ENCODE results near the gene GFAP. TPM values are rescaled to one million over a fixed set of nuclear protein-coding genes. Genes with fewer than 3 reads are reported as not detected.

GFAP gene
- total and polyA plus RNA-seq, 5 donors from 2014 or later: not detected

- Mint-ChIP-seq H3K27me3 (no peaks in the 10 kb centered on the region), H3K27ac (no peak overlapping the region), H3K9me3 (no peaks in the 10 kb centered on the region), H3K4me1 (peaks cover 0 to 4% (median 3%) of the 10 kb centered on the region in 4 donors), H3K4me3 (no peak overlapping the region), H3K36me3 (peaks cover 42% of the 10 kb centered on the region)
- Histone ChIP-seq H3K9me3 (ENCODE audit: control insufficient read depth in 2 of 2, low read length in 2 of 2) (no peaks in the 10 kb centered on the region), H3K4me1 (ENCODE audit: control insufficient read depth, insufficient read depth, low read length, poor library complexity, severe bottlenecking) (peaks cover 14% of the 10 kb centered on the region), H3K27me3 (ENCODE audit: control insufficient read depth, insufficient read depth, low read length) (no peaks in the 10 kb centered on the region), H3K27ac (ENCODE audit: insufficient read depth, low read length, poor library complexity, severe bottlenecking) (no peak overlapping the region), H3K36me3 (ENCODE audit: control insufficient read depth, insufficient read depth, low read length) (peaks cover 73% of the 10 kb centered on the region), H3K4me3 (ENCODE audit: low read depth, low read length) (no peak overlapping the region)
- ATAC-seq (ENCODE audit: low read depth in 2 of 2) (no peak), DNase-seq (no peak)
Measured at GRCh38 chr17:44884941-44885340, 30.4 kb downstream of the GFAP start.

- Mint-ChIP-seq H3K27me3 (no peaks in the 10 kb centered on the region), H3K36me3 (peaks cover 58% of the 10 kb centered on the region), H3K4me3 (no peak overlapping the region), H3K9me3 (no peaks in the 10 kb centered on the region), H3K27ac (no peak overlapping the region), H3K4me1 (peaks cover 0 to 5% (median 1%) of the 10 kb centered on the region in 4 donors)
- Histone ChIP-seq H3K4me1 (ENCODE audit: control insufficient read depth, insufficient read depth, low read length, poor library complexity, severe bottlenecking) (no peaks in the 10 kb centered on the region), H3K9me3 (ENCODE audit: control insufficient read depth in 2 of 2, low read length in 2 of 2) (no peaks in the 10 kb centered on the region), H3K4me3 (ENCODE audit: low read depth, low read length) (no peak overlapping the region), H3K27ac (ENCODE audit: insufficient read depth, low read length, poor library complexity, severe bottlenecking) (no peak overlapping the region), H3K27me3 (ENCODE audit: control insufficient read depth, insufficient read depth, low read length) (no peaks in the 10 kb centered on the region), H3K36me3 (ENCODE audit: control insufficient read depth, insufficient read depth, low read length) (peaks cover 86% of the 10 kb centered on the region)
- no peak for ATAC-seq (ENCODE audit: low read depth in 2 of 2)
- DNase-seq: no peak
Measured at GRCh38 chr17:44881145-44881544, 34.2 kb downstream of the GFAP start.

- Histone ChIP-seq H3K27me3 (ENCODE audit: control insufficient read depth, insufficient read depth, low read length) (no peaks in the 10 kb centered on the region), H3K36me3 (ENCODE audit: control insufficient read depth, insufficient read depth, low read length) (peaks cover 83% of the 10 kb centered on the region), H3K27ac (ENCODE audit: insufficient read depth, low read length, poor library complexity, severe bottlenecking) (no peak overlapping the region), H3K9me3 (ENCODE audit: control insufficient read depth in 2 of 2, low read length in 2 of 2) (no peaks in the 10 kb centered on the region), H3K4me1 (ENCODE audit: control insufficient read depth, insufficient read depth, low read length, poor library complexity, severe bottlenecking) (no peaks in the 10 kb centered on the region), H3K4me3 (ENCODE audit: low read depth, low read length) (no peak overlapping the region)
- no peak overlapping the region for H3K4me3 Mint-ChIP-seq
- H3K9me3 Mint-ChIP-seq: no peaks in the 10 kb centered on the region
- no peak for ATAC-seq (ENCODE audit: low read depth in 2 of 2)
- peaks cover 0 to 5% (median 1%) of the 10 kb centered on the region in 4 donors for H3K4me1 Mint-ChIP-seq
- no peaks in the 10 kb centered on the region for H3K27me3 Mint-ChIP-seq
- DNase-seq: no peak
- peaks cover 58% of the 10 kb centered on the region for H3K36me3 Mint-ChIP-seq
- H3K27ac Mint-ChIP-seq: no peak overlapping the region
Measured at GRCh38 chr17:44880062-44880461, 35.2 kb downstream of the GFAP start.

GRCh38 chr17:44879376-44879775, 35.9 kb downstream of the GFAP start:
- H3K36me3 Mint-ChIP-seq: peaks cover 53% of the 10 kb centered on the region
- Histone ChIP-seq H3K27ac (ENCODE audit: insufficient read depth, low read length, poor library complexity, severe bottlenecking) (no peak overlapping the region), H3K27me3 (ENCODE audit: control insufficient read depth, insufficient read depth, low read length) (no peaks in the 10 kb centered on the region), H3K9me3 (ENCODE audit: control insufficient read depth in 2 of 2, low read length in 2 of 2) (no peaks in the 10 kb centered on the region), H3K36me3 (ENCODE audit: control insufficient read depth, insufficient read depth, low read length) (peaks cover 82% of the 10 kb centered on the region), H3K4me1 (ENCODE audit: control insufficient read depth, insufficient read depth, low read length, poor library complexity, severe bottlenecking) (no peaks in the 10 kb centered on the region), H3K4me3 (ENCODE audit: low read depth, low read length) (no peak overlapping the region)
- peaks cover 0 to 5% (median 1%) of the 10 kb centered on the region in 4 donors for H3K4me1 Mint-ChIP-seq
- ATAC-seq (ENCODE audit: low read depth in 2 of 2): no peak
- no peaks in the 10 kb centered on the region for H3K9me3 Mint-ChIP-seq
- no peak overlapping the region for H3K4me3 Mint-ChIP-seq
- no peaks in the 10 kb centered on the region for H3K27me3 Mint-ChIP-seq
- H3K27ac Mint-ChIP-seq: no peak overlapping the region
- DNase-seq: no peak

GRCh38 chr17:44878627-44879221, 36.6 kb downstream of the GFAP start:
- DNase-seq: peak in 2 of 3 donors; percentile 26 to 40

GRCh38 chr17:44877121-44877520, 38.2 kb downstream of the GFAP start:
- DNase-seq (no peak), ATAC-seq (ENCODE audit: low read depth in 2 of 2) (no peak)
- Mint-ChIP-seq H3K4me3 (no peak overlapping the region), H3K27me3 (no peaks in the 10 kb centered on the region), H3K9me3 (no peaks in the 10 kb centered on the region), H3K27ac (no peak overlapping the region), H3K4me1 (peaks cover 0 to 5% (median 1%) of the 10 kb centered on the region in 4 donors), H3K36me3 (peaks cover 40% of the 10 kb centered on the region)
- H3K27ac ChIP-seq (ENCODE audit: insufficient read depth, low read length, poor library complexity, severe bottlenecking): no peak overlapping the region
- no peaks in the 10 kb centered on the region for H3K4me1 ChIP-seq (ENCODE audit: control insufficient read depth, insufficient read depth, low read length, poor library complexity, severe bottlenecking)
- no peak overlapping the region for H3K4me3 ChIP-seq (ENCODE audit: low read depth, low read length)
- H3K27me3 ChIP-seq (ENCODE audit: control insufficient read depth, insufficient read depth, low read length): no peaks in the 10 kb centered on the region
- peaks cover 81% of the 10 kb centered on the region for H3K36me3 ChIP-seq (ENCODE audit: control insufficient read depth, insufficient read depth, low read length)
- H3K9me3 ChIP-seq (ENCODE audit: control insufficient read depth in 2 of 2, low read length in 2 of 2): no peaks in the 10 kb centered on the region

More at GRCh38 chr17:44878627-44879221, 36.6 kb downstream of the GFAP start:
- Mint-ChIP-seq H3K36me3 (peaks cover 52% of the 10 kb centered on the region), H3K9me3 (no peaks in the 10 kb centered on the region), H3K4me3 (no peak overlapping the region), H3K4me1 (peaks cover 0 to 5% (median 1%) of the 10 kb centered on the region in 4 donors), H3K27ac (no peak overlapping the region), H3K27me3 (no peaks in the 10 kb centered on the region)
- no peak for ATAC-seq (ENCODE audit: low read depth in 2 of 2)
- H3K36me3 ChIP-seq (ENCODE audit: control insufficient read depth, insufficient read depth, low read length): peaks cover 81% of the 10 kb centered on the region
- no peak overlapping the region for H3K4me3 ChIP-seq (ENCODE audit: low read depth, low read length)
- H3K4me1 ChIP-seq (ENCODE audit: control insufficient read depth, insufficient read depth, low read length, poor library complexity, severe bottlenecking): no peaks in the 10 kb centered on the region
- no peak overlapping the region for H3K27ac ChIP-seq (ENCODE audit: insufficient read depth, low read length, poor library complexity, severe bottlenecking)
- no peaks in the 10 kb centered on the region for H3K27me3 ChIP-seq (ENCODE audit: control insufficient read depth, insufficient read depth, low read length)
- H3K9me3 ChIP-seq (ENCODE audit: control insufficient read depth in 2 of 2, low read length in 2 of 2): no peaks in the 10 kb centered on the region

- Histone ChIP-seq H3K4me3 (ENCODE audit: low read depth, low read length) (no peak overlapping the region), H3K9me3 (ENCODE audit: control insufficient read depth in 2 of 2, low read length in 2 of 2) (no peaks in the 10 kb centered on the region), H3K27me3 (ENCODE audit: control insufficient read depth, insufficient read depth, low read length) (no peaks in the 10 kb centered on the region), H3K4me1 (ENCODE audit: control insufficient read depth, insufficient read depth, low read length, poor library complexity, severe bottlenecking) (no peaks in the 10 kb centered on the region), H3K27ac (ENCODE audit: insufficient read depth, low read length, poor library complexity, severe bottlenecking) (no peak overlapping the region), H3K36me3 (ENCODE audit: control insufficient read depth, insufficient read depth, low read length) (peaks cover 77% of the 10 kb centered on the region)
- no peak overlapping the region for H3K27ac Mint-ChIP-seq
- DNase-seq: no peak
- no peaks in the 10 kb centered on the region for H3K9me3 Mint-ChIP-seq
- no peaks in the 10 kb centered on the region for H3K27me3 Mint-ChIP-seq
- peaks cover 0 to 5% (median 1%) of the 10 kb centered on the region in 4 donors for H3K4me1 Mint-ChIP-seq
- ATAC-seq (ENCODE audit: low read depth in 2 of 2): no peak
- H3K4me3 Mint-ChIP-seq: no peak overlapping the region
- H3K36me3 Mint-ChIP-seq: peaks cover 44% of the 10 kb centered on the region
Measured at GRCh38 chr17:44875761-44876160, 39.5 kb downstream of the GFAP start.

GRCh38 chr17:44872131-44872768, 43.0 kb downstream of the GFAP start:
- H3K4me3 ChIP-seq (ENCODE audit: low read depth, low read length): no peak overlapping the region
- Mint-ChIP-seq H3K36me3 (peaks cover 42% of the 10 kb centered on the region), H3K4me3 (no peak overlapping the region), H3K27ac (no peak overlapping the region), H3K4me1 (no peaks in the 10 kb centered on the region), H3K27me3 (no peaks in the 10 kb centered on the region), H3K9me3 (no peaks in the 10 kb centered on the region)
- ATAC-seq (ENCODE audit: low read depth in 2 of 2): no peak
- DNase-seq: no peak
- H3K4me1 ChIP-seq (ENCODE audit: control insufficient read depth, insufficient read depth, low read length, poor library complexity, severe bottlenecking): no peaks in the 10 kb centered on the region
- H3K27me3 ChIP-seq (ENCODE audit: control insufficient read depth, insufficient read depth, low read length): no peaks in the 10 kb centered on the region
- no peaks in the 10 kb centered on the region for H3K9me3 ChIP-seq (ENCODE audit: control insufficient read depth in 2 of 2, low read length in 2 of 2)
- H3K36me3 ChIP-seq (ENCODE audit: control insufficient read depth, insufficient read depth, low read length): peaks cover 82% of the 10 kb centered on the region
- no peak overlapping the region for H3K27ac ChIP-seq (ENCODE audit: insufficient read depth, low read length, poor library complexity, severe bottlenecking)
